Subcutaneous abdominal adipose tissue (tissue), 5 donors: Measurements from ENCODE around the gene LCAT.
"Not testable (repeated sequence)": the region's sequence is repeated elsewhere in the genome, so short reads cannot be mapped to it uniquely, and the experiment has no call there.

Experiments used
- H3K27ac ChIP-seq: one replicate; pipeline ENCODE4 v1.7.0; 2013; ENCODE audit warnings: low read depth, mild to moderate bottlenecking, inconsistent platforms, low read length, moderate library complexity
- H3K27me3 ChIP-seq, 5 donors: one replicate each; pipeline ENCODE4 v1.7.0; 2013; ENCODE audit warnings: low read length in 5 of 5, inconsistent platforms in 1 of 5; ENCODE audit not compliant: control insufficient read depth in 5 of 5, insufficient read depth in 4 of 5
- H3K36me3 ChIP-seq, 5 donors: one replicate each; pipeline ENCODE4 v1.7.0; 2013; ENCODE audit warnings: low read length in 5 of 5; ENCODE audit not compliant: control insufficient read depth in 5 of 5, insufficient read depth in 5 of 5
- H3K4me1 ChIP-seq, 5 donors: one replicate each; pipeline ENCODE4 v1.7.0; 2013; ENCODE audit warnings: low read length in 5 of 5, mild to moderate bottlenecking in 3 of 5, moderate library complexity in 1 of 5; ENCODE audit not compliant: control insufficient read depth in 5 of 5, insufficient read depth in 5 of 5
- H3K4me3 ChIP-seq, 5 donors: one replicate each; pipeline ENCODE4 v1.7.0; 2013; ENCODE audit warnings: low read length in 5 of 5, low read depth in 1 of 5
- H3K9ac ChIP-seq, 5 donors: one replicate each; pipeline ENCODE4 v1.7.0; 2013; ENCODE audit warnings: low read length in 5 of 5, mild to moderate bottlenecking in 4 of 5, moderate library complexity in 3 of 5
- H3K9me3 ChIP-seq, 5 donors: one replicate each; pipeline ENCODE4 v1.7.0; 2013; ENCODE audit warnings: low read length in 5 of 5; ENCODE audit not compliant: control insufficient read depth in 5 of 5
- donor health status: healthy.
- donor health status: healthy.
- donor health status: healthy.
- donor health status: healthy.
- donor health status: healthy.

The LCAT gene

GRCh38 chr16:67940446-67941089, 3.4 kb downstream of the LCAT start:
- Histone ChIP-seq H3K36me3 (peaks cover 0 to 56% (median 51%) of the 10 kb centered on the region in 5 donors), H3K27ac (no peak overlapping the region), H3K9ac (no peak overlapping the region), H3K4me3 (no peak overlapping the region), H3K27me3 (no peaks in the 10 kb centered on the region), H3K9me3 (no peaks in the 10 kb centered on the region), H3K4me1 (peaks cover 6 to 50% (median 39%) of the 10 kb centered on the region in 5 donors)

DNA sequence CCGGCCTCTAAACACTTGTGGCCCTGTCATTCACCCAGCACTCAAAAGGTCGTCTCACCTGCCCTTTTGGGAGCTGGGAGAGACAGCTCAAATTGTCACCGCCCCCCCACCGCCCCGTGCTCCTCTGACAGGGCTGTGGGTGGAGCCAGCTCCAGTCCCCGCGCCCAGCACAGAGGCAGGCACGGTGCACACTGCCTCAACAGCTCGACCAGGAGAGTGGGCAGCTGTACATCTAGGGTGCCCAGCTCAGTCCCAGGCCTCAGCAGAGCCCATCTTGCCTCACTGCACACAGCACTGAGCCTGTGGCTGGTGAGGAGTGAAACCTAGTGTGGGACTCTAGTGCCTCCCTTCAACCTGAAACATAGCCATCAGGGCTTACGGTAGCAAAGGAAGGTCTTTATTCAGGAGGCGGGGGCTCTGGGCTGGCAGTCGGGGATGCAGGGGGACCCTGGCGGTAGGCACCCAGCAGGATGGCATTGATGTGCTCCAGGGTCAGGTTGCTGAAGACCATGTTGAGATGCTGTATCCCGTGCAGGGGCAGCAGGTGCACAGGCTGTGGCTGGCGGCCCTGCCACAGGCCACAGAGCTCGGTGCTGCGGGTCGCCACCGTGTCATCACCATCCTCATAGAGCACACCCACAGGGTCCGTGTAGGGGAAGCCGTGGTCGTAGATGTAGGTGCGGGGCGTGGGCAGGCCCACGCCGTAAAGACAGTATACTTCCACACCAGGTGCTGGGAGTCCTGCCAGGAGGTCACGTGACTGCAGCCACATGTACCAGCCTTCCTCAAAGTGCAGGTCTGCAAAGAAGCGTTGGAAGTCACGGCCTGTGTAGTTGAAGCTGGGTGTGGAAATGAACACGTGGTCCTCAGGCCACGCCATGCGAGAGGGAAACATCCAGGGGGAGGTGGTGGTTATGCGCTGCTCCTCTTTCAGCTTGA, 4.1 kb downstream of the LCAT start:
- Histone ChIP-seq H3K36me3 (peaks cover 0 to 51% (median 43%) of the 10 kb centered on the region in 5 donors), H3K9ac (no peak overlapping the region), H3K27me3 (no peaks in the 10 kb centered on the region), H3K9me3 (no peaks in the 10 kb centered on the region), H3K4me1 (peaks cover 8 to 50% (median 39%) of the 10 kb centered on the region in 5 donors), H3K27ac (no peak overlapping the region), H3K4me3 (no peak overlapping the region)

- not testable (repeated sequence) for H3K9me3 ChIP-seq, H3K4me3 ChIP-seq, H3K27me3 ChIP-seq, H3K9ac ChIP-seq
- Histone ChIP-seq H3K27ac (peak overlapping the region; percentile 89), H3K4me1 (peaks cover 5 to 39% (median 30%) of the 10 kb centered on the region in 5 donors), H3K36me3 (peaks cover 0 to 44% (median 33%) of the 10 kb centered on the region in 5 donors)
These were observed 6.2 kb downstream of the LCAT start for GRCh38 chr16:67937713-67938112.

DNA sequence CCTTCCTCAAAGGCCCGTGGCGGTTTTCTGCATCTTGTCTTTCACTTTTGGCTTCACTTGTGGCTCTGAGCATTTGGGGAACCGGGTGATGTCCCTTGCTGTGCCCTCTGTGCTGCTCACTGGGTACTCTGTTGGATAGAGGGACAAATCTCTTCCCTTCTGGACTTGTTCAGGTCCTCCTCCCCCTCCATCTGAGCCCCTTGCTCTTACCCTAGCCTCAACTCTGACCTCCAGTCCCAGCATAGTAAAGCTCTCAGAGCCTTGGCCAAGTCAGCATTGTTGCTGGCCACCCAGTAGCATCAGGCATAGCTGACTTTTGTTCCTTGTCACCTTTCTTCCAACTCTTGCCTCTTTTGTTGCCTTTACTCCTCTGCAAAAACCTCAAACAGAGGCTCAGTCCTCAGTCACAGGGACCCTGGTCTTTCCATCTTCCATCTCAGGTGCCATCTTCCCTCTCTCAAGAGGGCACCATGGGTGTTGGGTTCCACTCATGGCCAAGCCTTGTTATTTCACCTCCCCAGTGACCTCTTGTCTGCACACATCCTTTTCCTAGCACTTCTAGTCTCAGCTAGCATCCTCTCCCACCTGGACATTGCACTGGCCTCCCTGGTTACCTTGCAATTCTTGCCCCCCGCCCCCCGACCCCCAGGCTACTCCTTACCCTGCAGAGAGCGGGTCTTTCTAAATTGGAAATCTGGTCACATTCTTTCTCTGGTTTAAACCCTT, 6.9 kb downstream of the LCAT start:
- Histone ChIP-seq H3K36me3 (peaks cover 0 to 43% (median 31%) of the 10 kb centered on the region in 5 donors), H3K4me1 (peaks cover 5 to 36% (median 28%) of the 10 kb centered on the region in 5 donors), H3K27ac (peak overlapping the region; percentile 89), H3K27me3 (no peaks in the 10 kb centered on the region), H3K9me3 (no peaks in the 10 kb centered on the region), H3K9ac (peak overlapping the region; percentile 81 to 90 (median 88)), H3K4me3 (peak overlapping the region; percentile 71 to 95 (median 91))

GRCh38 chr16:67936124-67936879, 7.6 kb downstream of the LCAT start, which contains the start of gene PSMB10:
TSS of gene PSMB10 (minus strand) at chr16:67936850. CDS start at chr16:67936749, 101 bp downstream.
- peak within 1 kb of the TSS; percentile 89 for H3K27ac ChIP-seq
- H3K9me3 ChIP-seq, result no peaks in the 10 kb centered on the region

DNA sequence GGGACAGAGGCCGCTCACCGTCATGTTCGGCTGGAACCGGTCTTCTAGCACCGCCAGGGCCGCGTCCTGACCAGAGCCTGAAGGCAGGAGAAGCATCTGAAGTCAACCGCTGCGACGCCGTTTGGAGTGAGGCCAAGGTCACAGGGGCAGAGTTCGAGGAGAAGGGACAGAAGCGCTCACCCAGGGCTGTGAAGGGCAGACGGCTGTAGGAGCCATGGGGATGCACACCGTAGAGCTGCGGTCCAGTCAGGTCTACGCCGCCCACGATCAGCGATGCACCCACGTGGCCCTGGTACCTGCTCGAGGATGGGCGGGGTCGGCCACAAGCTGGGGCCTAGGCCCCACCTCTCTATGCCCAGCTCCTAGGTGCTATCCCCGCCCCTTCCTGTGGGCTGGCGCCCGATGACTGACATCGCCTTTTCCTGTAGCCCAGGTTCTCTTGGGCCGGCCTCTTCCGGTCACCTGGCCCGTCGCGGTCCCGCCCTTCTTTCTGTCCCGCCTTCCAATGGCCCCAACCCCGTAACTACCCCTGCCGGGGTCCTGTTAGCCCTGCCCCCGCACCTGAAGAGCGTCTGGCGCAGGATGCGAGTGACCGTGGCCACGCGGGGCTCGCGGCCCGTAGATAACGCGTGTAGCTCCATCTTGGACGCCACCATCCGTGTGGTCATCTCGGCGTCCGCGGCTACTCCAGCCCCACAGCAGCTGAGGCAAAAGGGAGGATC, 8.4 kb downstream of the LCAT start:
- peak overlapping the region; percentile 80 to 95 (median 91) for H3K4me3 ChIP-seq
- H3K9ac ChIP-seq, result peak overlapping the region; percentile 81 to 90 (median 88)
- no peaks in the 10 kb centered on the region for H3K9me3 ChIP-seq
- H3K36me3 ChIP-seq, result peaks cover 0 to 49% (median 28%) of the 10 kb centered on the region in 5 donors
- H3K4me1 ChIP-seq, result peaks cover 5 to 36% (median 27%) of the 10 kb centered on the region in 5 donors
- peak overlapping the region; percentile 89 for H3K27ac ChIP-seq
- H3K27me3 ChIP-seq, result no peaks in the 10 kb centered on the region

More at GRCh38 chr16:67936124-67936879, 7.6 kb downstream of the LCAT start, which contains the start of gene PSMB10:
- peaks cover 5 to 36% (median 27%) of the 10 kb centered on the region in 5 donors for H3K4me1 ChIP-seq
- H3K9ac ChIP-seq, result peak within 1 kb of the TSS; percentile 81 to 90 (median 88)
- H3K27me3 ChIP-seq, result no peaks in the 10 kb centered on the region
- peak within 1 kb of the TSS; percentile 80 to 95 (median 91) for H3K4me3 ChIP-seq
- peaks cover 0 to 44% (median 24%) of the 10 kb centered on the region in 5 donors for H3K36me3 ChIP-seq

DNA sequence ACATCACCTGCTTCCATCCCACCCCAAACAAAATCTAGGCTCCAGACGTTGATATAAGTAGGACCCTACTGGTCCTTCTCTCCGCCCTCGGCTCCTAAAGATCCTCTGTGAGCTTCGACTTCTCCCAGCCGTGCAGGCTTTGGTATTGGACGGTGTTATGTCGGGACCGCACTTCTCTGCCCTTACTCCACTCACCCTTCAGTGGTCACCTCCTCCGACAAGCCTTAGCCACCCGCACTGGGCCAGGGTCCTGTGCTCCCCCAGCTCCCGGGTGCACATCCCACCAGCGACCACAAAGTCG, 8.9 kb downstream of the LCAT start:
- Histone ChIP-seq H3K36me3 (peaks cover 0 to 50% (median 28%) of the 10 kb centered on the region in 5 donors), H3K9ac (peak overlapping the region in 3 of 5 donors; percentile 26 to 89 (median 88)), H3K27me3 (no peaks in the 10 kb centered on the region), H3K27ac (peak overlapping the region; percentile 89), H3K4me3 (peak overlapping the region; percentile 80 to 95 (median 91)), H3K9me3 (no peaks in the 10 kb centered on the region), H3K4me1 (peaks cover 5 to 36% (median 27%) of the 10 kb centered on the region in 5 donors)

- Histone ChIP-seq H3K9me3 (no peaks in the 10 kb centered on the region), H3K27ac (peak overlapping the region; percentile 89), H3K4me3 (peak overlapping the region; percentile 80 to 95 (median 91)), H3K27me3 (no peaks in the 10 kb centered on the region), H3K4me1 (peaks cover 5 to 36% (median 27%) of the 10 kb centered on the region in 5 donors), H3K36me3 (peaks cover 0 to 50% (median 27%) of the 10 kb centered on the region in 5 donors), H3K9ac (peak overlapping the region in 2 of 5 donors; percentile 2 to 88)
These were observed 9.4 kb downstream of the LCAT start for GRCh38 chr16:67934306-67935100.
